HAP-1 (cell line): ENCODE measurements around the gene LSMEM2.

Source experiments
- DNase-seq, 2 experiments: peaks; one replicate each; pipeline ENCODE4 v3.0.0-alpha.2; 2016 to 2020; ENCODE audit warnings: low spot score in 2 of 2
- H3K27me3 ChIP-seq: fragments of 250-450 bp; sonication (Bioruptor Pico); 2 replicates; pipeline ENCODE4 v1.5.1; 2020; ENCODE audit warnings: low read depth, mild to moderate bottlenecking, moderate library complexity
- H3K36me3 ChIP-seq: fragments of 250-450 bp; sonication (Bioruptor Pico); replicated peaks from 2 replicates; pipeline ENCODE4 v1.5.1; 2020; ENCODE audit warnings: mild to moderate bottlenecking
- H3K4me1 ChIP-seq: fragments of 250-450 bp; sonication (Bioruptor Pico); 2 replicates; pipeline ENCODE4 v1.5.1; 2020; ENCODE audit warnings: mild to moderate bottlenecking
- H3K4me3 ChIP-seq: fragments of 250-450 bp; sonication (Bioruptor Pico); 2 replicates; pipeline ENCODE4 v1.5.1; 2020; ENCODE audit warnings: mild to moderate bottlenecking, moderate library complexity
- H3K9me3 ChIP-seq: fragments of 250-450 bp; sonication (Bioruptor Pico); 2 replicates; pipeline ENCODE4 v1.5.1; 2020; ENCODE audit warnings: mild to moderate bottlenecking, moderate library complexity
- in situ Hi-C: fragments of 300-500 bp; cut with MboI; formaldehyde crosslinking; loops from 3 replicates; pipeline ENCODE4 v1.14.3; 2020; ENCODE audit warnings: low sequenced_read_pairs, inconsistent platforms, mixed read lengths

LSMEM2 gene

GRCh38 chr3:50318163-50318562 lies 39.3 kb downstream of the LSMEM2 start:
- no peaks in the 10 kb centered on the region for H3K27me3 ChIP-seq
- in situ Hi-C loops = no loop called here
- no peaks in the 10 kb centered on the region for H3K9me3 ChIP-seq
- peaks cover 33% of the 10 kb centered on the region for H3K36me3 ChIP-seq
- no peak overlapping the region for H3K4me3 ChIP-seq
- DNase-seq = no peak
- H3K4me1 ChIP-seq = peaks cover 10% of the 10 kb centered on the region

- Histone ChIP-seq H3K9me3 (no peaks in the 10 kb centered on the region), H3K36me3 (peaks cover 33% of the 10 kb centered on the region), H3K27me3 (no peaks in the 10 kb centered on the region), H3K4me1 (peaks cover 10% of the 10 kb centered on the region), H3K4me3 (no peak overlapping the region)
- in situ Hi-C loops = no loop called here
- DNase-seq = no peak
Measured at GRCh38 chr3:50318615-50319014, 39.7 kb downstream of the LSMEM2 start.

GRCh38 chr3:50319181-50319893 lies 40.5 kb downstream of the LSMEM2 start:
- H3K4me3 ChIP-seq = no peak overlapping the region
- no peaks in the 10 kb centered on the region for H3K9me3 ChIP-seq
- H3K4me1 ChIP-seq = peaks cover 10% of the 10 kb centered on the region
- in situ Hi-C loops = no loop called here
- H3K36me3 ChIP-seq = peaks cover 38% of the 10 kb centered on the region
- no peaks in the 10 kb centered on the region for H3K27me3 ChIP-seq
- DNase-seq = no peak

- peak overlapping the region; percentile 63 for H3K4me3 ChIP-seq
- H3K36me3 ChIP-seq = peaks cover 42% of the 10 kb centered on the region
- peaks cover 10% of the 10 kb centered on the region for H3K4me1 ChIP-seq
- no peaks in the 10 kb centered on the region for H3K27me3 ChIP-seq
- DNase-seq = no peak
- in situ Hi-C loops = no loop called here
- H3K9me3 ChIP-seq = no peaks in the 10 kb centered on the region
Measured at GRCh38 chr3:50319894-50320625, 41.2 kb downstream of the LSMEM2 start.

- Histone ChIP-seq H3K4me3 (peak overlapping the region; percentile 63), H3K9me3 (no peaks in the 10 kb centered on the region), H3K36me3 (peaks cover 42% of the 10 kb centered on the region), H3K27me3 (no peaks in the 10 kb centered on the region), H3K4me1 (peaks cover 10% of the 10 kb centered on the region)
- in situ Hi-C loops = no loop called here
- peak; percentile 63 to 89 for DNase-seq
Measured at GRCh38 chr3:50320853-50321335, 42.0 kb downstream of the LSMEM2 start.

GRCh38 chr3:50321336-50322114 lies 42.6 kb downstream of the LSMEM2 start:
- in situ Hi-C loops = no loop called here
- Histone ChIP-seq H3K4me1 (peaks cover 10% of the 10 kb centered on the region), H3K36me3 (peaks cover 42% of the 10 kb centered on the region), H3K27me3 (no peaks in the 10 kb centered on the region), H3K9me3 (no peaks in the 10 kb centered on the region), H3K4me3 (peak overlapping the region; percentile 63)
- DNase-seq = peak; percentile 80 to 93

GRCh38 chr3:50322115-50322385 lies 43.2 kb downstream of the LSMEM2 start:
- no peak for DNase-seq
- in situ Hi-C loops = no loop called here
- Histone ChIP-seq H3K9me3 (no peaks in the 10 kb centered on the region), H3K27me3 (no peaks in the 10 kb centered on the region), H3K36me3 (peaks cover 41% of the 10 kb centered on the region), H3K4me3 (peak overlapping the region; percentile 63), H3K4me1 (peaks cover 13% of the 10 kb centered on the region)

GRCh38 chr3:50322386-50323091 lies 43.7 kb downstream of the LSMEM2 start, which contains the start of gene HYAL2:
Gene HYAL2 (minus strand): TSS chr3:50322745. CDS start chr3:50320489, 2,256 bp downstream.
- H3K9me3 ChIP-seq = no peaks in the 10 kb centered on the region
- peaks cover 36% of the 10 kb centered on the region for H3K36me3 ChIP-seq
- no peaks in the 10 kb centered on the region for H3K27me3 ChIP-seq
- no peak for DNase-seq
- peaks cover 16% of the 10 kb centered on the region for H3K4me1 ChIP-seq
- in situ Hi-C loops = no loop called here
- peak within 1 kb of the TSS; percentile 63 for H3K4me3 ChIP-seq

- no peaks in the 10 kb centered on the region for H3K9me3 ChIP-seq
- no peak overlapping the region for H3K4me3 ChIP-seq
- in situ Hi-C loops = no loop called here
- DNase-seq = no peak
- H3K4me1 ChIP-seq = peaks cover 16% of the 10 kb centered on the region
- H3K36me3 ChIP-seq = peaks cover 32% of the 10 kb centered on the region
- H3K27me3 ChIP-seq = no peaks in the 10 kb centered on the region
Measured at GRCh38 chr3:50323092-50323600, 44.3 kb downstream of the LSMEM2 start.

- H3K4me1 ChIP-seq = peaks cover 16% of the 10 kb centered on the region
- in situ Hi-C loops = no loop called here
Measured at GRCh38 chr3:50323614-50324199, 44.8 kb downstream of the LSMEM2 start.

GRCh38 chr3:50324351-50325112 lies 45.6 kb downstream of the LSMEM2 start:
- Histone ChIP-seq H3K4me3 (no peak overlapping the region), H3K4me1 (peaks cover 16% of the 10 kb centered on the region), H3K36me3 (peaks cover 21% of the 10 kb centered on the region), H3K27me3 (no peaks in the 10 kb centered on the region), H3K9me3 (no peaks in the 10 kb centered on the region)
- in situ Hi-C loops = loop anchor here (5.0 kb wide), 1 partner anchor 32 kb away; the partner anchor contains the start of gene IFRD2
- peak; percentile 49 to 87 for DNase-seq

More at GRCh38 chr3:50323614-50324199, 44.8 kb downstream of the LSMEM2 start:
- no peaks in the 10 kb centered on the region for H3K9me3 ChIP-seq
- H3K36me3 ChIP-seq = peaks cover 26% of the 10 kb centered on the region
- no peaks in the 10 kb centered on the region for H3K27me3 ChIP-seq
- no peak overlapping the region for H3K4me3 ChIP-seq
- DNase-seq = no peak

GRCh38 chr3:50325113-50325480 lies 46.2 kb downstream of the LSMEM2 start:
- Histone ChIP-seq H3K9me3 (no peaks in the 10 kb centered on the region), H3K4me1 (peaks cover 15% of the 10 kb centered on the region), H3K27me3 (no peaks in the 10 kb centered on the region), H3K36me3 (peaks cover 23% of the 10 kb centered on the region), H3K4me3 (no peak overlapping the region)
- in situ Hi-C loops = loop anchor here (5.0 kb wide), 1 partner anchor 33 kb away; the partner anchor contains the start of gene IFRD2
- DNase-seq = no peak
